Muscle of back (tissue), 11 donors: ENCODE results near the gene TBX3. TPM values are rescaled to one million over a fixed set of nuclear protein-coding genes. Genes with fewer than 3 reads are reported as not detected.

Source experiments
- DNase-seq, 3 donors: peaks; one replicate each; pipeline versions ENCODE4 v3.0.0 to v3.0.0-alpha.2; 2013
- polyA plus RNA-seq, 10 donors: library from polyadenylated mRNA; unstranded; fragments of 120-200 nt; gene quantifications; one replicate each; pipeline ENCODE4 v1.2.1, GENCODE V29; 2013; ENCODE audit not compliant: insufficient read length in 10 of 10

The TBX3 gene
- polyA plus RNA-seq, 10 donors, result 23.6 to 38.2 (median 33.2) TPM

DNA sequence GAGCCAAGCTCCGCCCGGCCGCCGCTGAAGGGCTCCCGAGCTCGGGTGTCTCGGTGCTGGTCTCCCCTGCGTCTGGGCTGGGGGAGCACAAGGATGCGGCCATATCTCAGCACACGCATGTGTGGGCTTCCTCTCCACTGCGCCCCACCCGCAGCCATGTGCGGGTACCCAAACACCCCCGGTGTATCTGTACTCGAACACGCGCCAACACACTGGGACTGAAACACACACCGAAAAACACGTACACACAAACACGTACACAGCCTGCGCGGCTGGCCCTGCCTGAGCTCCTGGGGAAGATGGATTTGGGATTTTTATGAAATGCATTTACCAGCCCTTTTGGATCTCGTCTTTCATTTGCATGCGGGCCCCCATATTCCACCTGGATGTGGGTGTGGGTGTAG is 897 bp upstream of the TBX3 start:
- no peak for DNase-seq

DNA sequence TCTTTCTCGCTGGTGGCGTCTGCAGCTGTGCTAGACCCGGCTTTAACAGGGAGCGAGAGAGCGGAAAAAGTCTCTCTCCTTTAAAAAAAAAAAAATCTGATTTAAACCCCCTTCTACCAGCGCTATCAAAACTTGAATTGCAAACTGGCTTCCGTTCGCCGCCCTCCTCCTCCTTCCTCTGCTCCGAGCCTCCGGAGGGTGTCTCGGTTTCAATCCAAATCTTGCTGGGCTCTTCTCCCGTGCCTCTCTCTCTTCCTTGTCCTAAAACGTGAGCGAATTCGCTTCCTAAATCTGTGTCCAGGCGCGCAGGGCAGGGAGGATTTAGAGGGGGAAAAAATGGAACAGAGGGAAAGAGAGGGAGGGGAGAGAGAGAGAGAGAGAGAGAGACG is 272 bp downstream of the TBX3 start:
- DNase-seq, result no peak

DNA sequence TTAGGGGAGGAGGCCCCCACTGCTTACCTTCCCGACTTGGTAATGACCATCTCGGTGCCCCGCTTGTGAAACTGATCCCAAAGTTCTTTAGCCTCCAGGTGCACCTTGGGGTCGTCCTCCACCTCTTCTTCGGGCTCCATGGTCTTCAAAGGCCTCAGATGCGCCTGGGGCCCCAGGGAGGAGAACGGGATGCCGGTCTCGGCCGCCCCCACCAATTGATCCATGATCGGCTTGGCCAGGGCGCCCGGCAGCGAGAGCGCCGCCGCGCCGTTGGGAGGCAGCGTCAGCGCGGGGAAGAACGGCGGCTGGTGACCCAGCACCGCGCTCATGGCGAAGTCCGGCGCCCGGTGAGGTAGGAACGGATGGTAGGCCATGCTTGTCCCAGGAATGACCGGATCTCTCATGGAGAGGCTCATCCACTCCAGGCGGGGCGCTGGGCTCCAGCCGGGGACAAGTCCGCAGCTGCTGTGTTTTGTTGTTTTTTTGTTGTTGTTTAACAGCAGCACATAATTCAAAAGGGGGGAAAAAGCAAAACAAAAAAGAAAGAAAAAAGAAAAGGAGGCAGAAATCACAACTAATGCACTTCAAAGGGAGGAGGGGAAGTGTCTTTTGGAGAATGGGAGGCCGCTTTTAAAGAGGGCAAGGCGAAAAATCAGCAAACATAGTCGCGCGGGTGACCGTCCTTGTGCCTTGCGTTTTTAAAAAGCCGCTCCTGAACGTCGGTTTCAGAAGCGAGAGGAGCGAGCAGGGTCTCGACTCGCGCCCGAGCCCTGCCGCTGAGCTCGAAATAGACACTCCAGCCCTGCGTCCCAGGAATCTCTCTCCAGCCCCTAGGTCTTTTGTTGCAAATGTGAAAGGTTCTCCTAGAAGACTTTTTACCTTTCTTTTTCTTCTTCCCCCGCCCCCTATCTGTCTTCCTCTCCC is 928 bp downstream of the TBX3 start:
- peak in 1 of 3 donors; percentile 68 for DNase-seq

DNA sequence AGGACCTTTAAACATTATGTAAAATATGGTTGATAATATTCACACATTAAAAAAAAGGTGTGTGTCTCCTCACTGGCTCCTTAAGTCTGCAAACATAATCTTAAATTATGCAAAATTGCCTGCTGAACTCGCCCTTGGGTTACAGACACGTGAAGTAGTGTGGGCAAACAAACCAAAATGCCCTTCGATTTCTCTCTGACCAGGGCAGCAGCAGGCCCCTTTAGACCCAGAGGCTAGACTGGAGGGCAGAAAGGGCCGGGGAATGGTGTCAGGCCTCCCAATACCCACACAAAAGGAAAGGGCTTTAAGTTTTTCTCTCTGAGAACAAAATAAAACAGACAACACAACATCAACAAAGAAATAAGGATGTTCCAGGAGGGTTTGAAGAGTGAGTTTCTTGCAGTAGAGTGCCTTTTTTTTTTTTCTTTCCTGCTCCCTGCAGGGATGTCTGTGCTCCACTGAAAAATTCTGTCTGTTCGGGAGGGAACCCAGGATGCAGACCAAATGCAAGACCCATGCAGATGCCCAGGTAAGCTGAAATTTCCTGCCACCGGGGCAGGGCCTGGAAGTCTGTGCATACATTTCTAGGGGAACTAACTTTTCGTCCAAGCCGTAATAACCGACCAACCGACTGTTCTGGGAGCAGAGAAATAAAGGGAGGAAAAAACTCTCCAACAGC is 1.7 kb downstream of the TBX3 start:
- DNase-seq, result peak in 1 of 3 donors; percentile 54

DNA sequence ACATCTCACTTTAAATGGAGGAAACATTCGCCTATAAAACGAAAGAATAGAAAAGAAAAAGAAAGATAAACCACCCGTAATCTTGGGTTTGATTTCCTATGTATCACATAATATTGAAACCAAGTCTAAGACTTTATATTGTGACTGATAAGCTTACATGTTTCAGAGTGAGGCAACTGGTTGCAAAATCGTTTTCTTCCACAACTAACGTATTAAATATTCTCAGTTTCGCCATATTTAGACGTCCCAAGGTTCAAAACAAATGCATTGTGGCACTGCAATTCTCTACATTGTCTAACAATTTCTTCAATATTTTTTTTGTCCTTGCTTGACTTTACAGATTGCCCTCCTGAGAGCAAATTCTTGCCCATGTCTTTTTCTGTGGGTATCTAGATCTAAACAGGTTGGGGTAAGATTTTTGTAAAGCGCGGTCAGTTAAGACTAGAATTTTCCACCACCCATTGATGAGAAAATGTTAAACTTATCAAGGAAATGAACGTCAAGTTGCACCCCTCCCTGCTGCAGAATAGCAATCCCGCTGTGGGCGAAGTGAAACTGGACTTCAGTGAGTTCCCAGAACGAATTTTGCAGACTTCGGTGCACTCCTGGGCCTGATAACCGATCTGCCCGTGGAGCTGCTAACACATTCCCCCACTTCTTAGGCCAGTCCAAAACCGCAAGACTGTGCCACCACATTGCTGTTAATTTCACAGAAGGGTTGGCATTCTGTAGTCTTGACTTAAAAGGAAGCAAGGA is 2.7 kb downstream of the TBX3 start:
- peak in 1 of 3 donors; percentile 82 for DNase-seq

DNA sequence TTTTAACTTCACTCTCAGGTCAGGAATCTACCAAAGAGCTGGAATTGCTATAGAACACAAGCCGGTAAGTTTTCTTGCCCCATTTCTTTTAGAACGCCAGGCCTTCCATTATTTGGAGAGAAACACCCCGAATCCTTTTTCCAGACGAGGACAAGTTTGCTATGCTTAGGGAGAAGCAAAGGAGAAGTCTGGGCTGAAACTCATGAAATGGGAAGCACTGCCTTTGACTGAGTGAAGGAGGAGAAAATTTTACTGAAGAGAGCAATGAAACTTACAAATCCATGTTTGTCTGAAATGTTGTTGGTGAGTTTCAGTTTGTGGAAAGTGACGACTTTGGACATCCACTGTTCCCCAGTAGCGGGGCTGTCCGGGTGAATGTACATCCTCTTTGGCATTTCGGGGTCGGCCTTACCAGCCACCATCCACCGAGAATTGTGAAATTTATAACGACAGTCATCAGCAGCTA is 3.3 kb downstream of the TBX3 start:
- DNase-seq, result peak in 1 of 3 donors; percentile 72

DNA sequence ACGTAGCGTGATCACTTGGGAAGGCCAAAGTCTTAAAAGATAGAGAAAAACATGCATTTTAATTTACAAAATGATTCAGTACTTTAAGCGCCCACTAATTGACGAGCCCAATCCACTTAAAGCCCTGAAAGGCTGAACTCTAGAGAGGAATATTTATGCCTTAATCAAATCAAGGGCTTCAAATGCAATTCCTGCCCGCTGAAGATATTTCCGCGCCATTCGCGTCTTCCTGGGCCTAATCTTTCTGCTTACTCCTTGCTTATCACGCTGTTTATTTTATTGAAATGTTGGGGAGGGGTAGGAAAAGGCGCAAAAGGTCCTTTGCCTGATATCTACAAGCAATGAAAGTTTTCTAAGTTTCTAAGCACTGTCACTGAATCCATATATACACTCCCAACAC is 4.0 kb downstream of the TBX3 start:
- DNase-seq, result peak in 1 of 3 donors; percentile 61

DNA sequence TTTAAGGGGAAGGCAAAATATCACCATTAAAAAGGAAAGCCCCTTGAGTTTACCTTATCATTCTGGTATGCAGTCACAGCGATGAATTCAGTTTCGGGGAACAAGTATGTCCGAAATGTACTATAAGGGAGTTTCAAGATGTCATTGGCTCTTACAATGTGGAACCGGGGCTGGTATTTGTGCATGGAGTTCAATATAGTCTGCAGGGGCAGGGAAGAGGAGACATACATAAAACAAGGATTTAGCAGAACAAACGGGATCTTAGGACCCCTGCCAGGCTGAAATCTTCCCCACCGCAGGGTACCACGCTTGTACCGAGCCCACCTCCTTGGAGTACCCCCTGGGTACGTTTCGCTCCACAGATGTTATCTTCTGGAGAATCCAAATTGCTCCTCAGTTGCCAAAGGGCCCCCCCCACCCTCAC is 4.5 kb downstream of the TBX3 start:
- no peak for DNase-seq

DNA sequence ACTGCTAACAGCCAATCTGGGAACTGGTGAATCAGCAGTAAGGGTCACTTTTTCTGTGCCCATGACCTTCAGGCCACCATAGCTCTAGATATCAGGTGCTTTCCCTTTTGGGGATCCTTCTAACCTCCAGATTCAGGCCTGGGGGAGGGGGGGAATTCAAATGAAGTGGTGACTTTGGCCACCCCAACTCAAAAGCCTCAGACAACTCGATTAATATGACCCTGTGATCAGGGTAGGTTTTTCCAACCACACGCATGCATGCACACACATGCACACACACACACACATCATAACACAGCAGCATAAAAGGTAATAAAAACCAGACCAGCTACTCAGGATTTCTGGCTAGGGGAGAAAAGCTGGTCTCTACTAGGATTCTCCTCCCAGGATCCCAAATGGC is 5.3 kb downstream of the TBX3 start:
- peak in 1 of 3 donors; percentile 40 for DNase-seq

DNA sequence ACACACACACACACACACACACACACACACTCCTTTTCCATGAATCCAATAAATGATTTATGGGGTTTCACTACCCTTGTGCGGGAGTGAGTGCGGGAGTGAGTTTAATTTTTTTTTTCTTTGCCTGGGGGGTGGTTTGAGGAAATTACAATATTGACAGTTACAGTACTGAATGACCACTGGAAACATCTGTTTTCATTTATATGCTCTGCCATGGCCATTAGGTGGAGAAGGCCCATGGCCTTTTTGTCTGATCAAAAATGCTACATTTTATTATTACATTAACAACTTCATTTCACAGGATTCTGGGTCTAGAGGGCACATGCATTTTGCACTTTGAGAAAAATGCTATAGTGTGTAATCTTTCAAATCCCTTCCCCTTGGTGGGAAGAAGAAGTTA is 5.9 kb downstream of the TBX3 start:
- peak in 1 of 3 donors; percentile 36 for DNase-seq

DNA sequence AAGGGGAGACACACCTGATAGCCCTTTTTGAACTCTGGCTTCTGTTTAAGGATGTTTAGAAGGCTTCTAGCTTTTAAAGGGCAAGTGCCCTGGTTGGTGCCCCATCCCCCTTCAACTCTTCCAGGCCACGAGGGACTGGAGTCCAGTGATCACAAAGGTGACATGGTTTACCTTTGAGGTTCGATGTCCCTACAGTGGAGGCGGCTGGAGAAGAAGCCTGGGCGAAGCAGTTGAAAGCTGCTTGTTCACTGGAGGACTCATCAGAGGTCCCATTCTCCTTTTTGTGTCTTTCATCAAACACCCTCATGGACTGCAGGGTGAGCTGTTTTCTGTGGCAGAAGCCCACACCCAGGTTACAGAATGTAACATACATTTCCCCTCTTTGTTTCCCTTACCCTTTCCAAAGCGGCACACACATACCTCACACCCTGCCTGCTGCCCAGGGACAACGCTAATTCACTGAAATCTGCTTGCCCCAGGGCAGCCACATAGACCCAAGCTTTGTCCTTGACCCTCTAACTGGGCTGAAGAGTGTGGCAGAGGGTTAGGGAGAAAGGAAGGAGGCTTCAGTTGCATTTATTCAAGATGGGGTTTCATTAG is 7.7 kb downstream of the TBX3 start:
- DNase-seq, result peak in 1 of 3 donors; percentile 52

DNA sequence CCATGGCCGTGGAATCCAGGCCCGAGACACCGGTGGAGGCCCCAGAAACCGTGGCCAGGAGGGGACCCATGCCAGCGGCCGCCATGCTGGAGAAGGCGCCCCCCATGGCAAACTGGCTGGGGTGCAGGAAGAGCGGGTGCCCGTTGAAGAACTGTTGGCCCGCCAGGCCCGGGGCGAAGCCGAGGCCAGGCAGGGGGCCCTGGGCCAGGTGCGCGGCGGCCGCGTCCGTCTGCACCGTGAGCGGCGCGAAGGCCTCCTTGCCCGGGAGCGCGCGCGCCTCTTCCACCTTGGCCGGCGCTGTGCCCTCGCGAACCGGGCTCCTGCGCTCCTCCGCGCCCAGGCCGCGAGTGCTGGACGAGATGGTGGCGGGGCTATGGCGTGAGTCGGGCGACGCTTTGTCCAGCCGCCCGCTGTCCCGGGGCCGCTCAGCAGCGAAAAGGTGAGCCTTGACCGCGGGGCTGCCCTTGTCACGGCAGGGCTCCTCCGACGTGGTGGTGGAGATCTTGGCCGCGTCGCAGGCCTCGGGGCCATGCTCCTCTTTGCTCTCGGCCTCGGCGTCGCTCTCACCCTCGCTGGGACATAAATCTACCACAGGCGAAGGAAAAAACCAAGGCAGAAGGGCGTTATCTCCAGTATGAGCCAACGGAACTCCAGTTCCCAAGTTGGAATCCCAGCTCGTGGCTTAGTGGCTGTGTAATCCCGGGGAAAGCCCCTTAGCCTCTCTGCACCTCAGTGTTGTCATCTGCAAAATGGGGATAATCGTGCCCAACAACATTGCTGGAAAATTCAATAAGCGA is 9.5 kb downstream of the TBX3 start:
- peak in 1 of 3 donors; percentile 66 for DNase-seq

DNA sequence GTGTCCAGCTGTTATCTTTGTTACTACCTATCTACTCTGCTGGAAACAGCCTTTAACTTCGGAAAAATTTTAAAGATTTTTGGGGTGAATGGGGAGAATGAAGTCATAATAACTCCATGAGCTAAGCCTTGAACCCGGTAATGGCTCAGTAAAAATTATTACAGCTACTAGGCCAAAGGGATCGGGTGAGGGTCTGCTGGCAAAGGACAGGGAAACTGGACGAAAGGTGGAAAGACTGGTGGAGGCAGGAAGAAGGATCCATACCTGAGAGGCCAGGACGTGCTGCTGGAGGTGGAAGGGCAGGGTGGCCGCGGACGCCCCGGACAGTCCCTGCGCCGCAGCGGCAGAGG is 10.1 kb downstream of the TBX3 start:
- peak in 1 of 3 donors; percentile 59 for DNase-seq

DNA sequence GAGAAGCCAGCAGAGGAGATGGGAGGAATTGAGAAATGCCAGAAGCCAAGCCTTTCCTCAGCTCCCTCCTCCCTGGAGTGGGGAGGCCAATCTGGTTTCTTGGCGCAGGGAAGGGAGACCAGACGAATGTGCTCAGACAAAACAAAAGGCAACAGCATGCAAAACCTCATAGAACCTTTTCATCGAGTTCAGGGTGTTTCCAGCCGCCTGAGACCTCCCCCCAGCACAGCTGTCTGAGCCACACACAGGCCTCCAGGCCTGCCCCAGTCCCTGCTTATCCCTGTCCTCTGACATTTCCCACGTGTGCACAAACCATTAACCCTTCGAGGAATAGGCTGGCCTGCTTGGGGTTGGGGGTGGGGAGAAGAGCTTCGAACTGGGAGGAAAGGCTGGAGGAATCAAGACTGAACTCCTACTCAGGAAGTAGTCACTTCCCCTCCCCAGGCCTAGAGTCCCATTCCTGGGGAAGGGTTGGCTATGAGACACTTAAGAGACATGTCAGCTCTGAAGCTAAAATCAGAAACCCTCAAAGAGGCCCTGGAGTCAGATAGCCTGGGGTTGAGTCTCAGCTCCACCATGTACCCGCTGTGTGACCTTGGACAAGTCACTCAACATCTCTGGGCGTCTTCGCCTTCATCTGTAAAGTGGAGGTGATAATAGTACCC is 10.7 kb downstream of the TBX3 start:
- DNase-seq, result peak in 1 of 3 donors; percentile 92

DNA sequence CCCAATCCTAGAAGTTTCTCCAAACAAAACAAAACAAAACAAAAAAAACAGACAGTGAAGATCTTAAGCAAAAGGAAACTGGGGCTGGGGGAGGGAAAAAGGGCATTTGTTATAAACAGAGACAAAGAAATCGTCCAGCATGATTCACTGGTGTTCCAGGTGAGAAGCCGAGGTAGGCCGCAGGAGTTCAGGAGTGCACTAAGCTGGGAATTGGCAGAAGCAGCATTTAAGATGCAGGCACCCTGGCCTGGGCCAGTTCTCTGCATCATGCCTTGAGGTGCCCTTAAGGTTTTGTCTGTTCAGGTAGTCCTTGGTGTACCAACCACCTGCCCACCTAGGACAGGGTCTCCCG is 11.2 kb downstream of the TBX3 start:
- no peak for DNase-seq

DNA sequence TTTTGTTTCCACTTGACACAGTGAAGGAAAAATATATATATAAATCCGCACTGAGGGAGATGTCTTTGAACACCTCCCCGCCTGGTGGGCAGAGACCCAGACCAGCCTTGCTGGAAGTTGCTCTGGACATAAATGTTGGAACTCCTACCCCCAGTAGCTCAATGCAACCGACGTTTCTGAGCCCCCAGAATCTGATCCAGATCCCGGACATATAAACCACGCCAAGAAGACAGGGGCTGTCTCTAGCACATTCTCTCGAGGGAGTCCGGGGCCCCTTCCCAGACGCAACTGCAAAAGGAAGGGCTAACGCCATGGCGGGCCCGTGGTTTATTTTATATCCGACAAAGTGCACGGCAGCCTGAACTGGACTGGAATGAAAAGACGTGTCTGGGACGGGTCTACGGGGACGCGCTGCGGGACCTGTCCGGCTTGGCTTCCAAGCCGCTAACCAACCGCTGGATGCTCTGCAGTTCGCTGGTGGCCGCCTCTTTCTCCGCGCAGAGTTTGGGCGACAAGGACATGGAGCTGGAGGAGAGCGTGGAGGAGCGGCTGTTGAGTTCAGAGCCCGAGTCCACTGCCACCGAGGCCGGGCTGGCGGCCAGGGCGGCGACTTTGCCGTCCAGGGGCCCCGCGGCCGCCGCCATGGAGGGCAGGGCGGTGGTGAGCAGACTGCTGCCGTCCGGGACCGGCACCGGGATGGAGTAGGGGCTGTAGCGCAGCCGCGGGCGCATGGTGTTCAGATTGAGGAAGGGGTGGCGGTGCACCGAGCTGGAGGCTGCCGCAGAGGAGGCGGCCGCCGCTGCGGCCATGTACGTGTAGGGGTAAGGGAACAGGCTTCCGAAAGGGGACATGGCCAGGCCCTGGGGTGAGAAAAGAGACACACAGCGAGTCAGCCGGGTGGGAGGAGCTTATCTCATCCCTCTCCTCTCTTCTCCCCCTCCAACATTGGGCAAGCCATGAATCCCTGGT is 12.2 kb downstream of the TBX3 start:
- DNase-seq, result peak in 1 of 3 donors; percentile 82

DNA sequence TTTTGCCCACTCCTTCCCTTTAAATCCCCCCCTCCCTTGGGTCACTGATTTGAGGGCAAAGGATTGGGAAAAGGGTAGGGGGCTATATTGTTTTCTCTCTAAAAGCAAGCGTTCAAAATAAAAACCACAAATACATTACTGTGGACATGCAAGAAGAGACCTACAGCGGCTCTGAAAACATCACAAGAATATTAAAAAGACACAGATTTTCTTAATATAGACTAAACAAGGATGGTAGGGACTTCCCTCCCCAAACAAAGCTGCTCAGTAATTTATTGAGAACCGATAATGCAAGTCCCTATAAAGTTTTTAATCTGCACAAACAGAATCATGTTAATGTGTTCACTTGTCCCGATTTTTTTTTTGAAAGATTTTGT is 12.9 kb downstream of the TBX3 start:
- DNase-seq, result peak in 1 of 3 donors; percentile 72

DNA sequence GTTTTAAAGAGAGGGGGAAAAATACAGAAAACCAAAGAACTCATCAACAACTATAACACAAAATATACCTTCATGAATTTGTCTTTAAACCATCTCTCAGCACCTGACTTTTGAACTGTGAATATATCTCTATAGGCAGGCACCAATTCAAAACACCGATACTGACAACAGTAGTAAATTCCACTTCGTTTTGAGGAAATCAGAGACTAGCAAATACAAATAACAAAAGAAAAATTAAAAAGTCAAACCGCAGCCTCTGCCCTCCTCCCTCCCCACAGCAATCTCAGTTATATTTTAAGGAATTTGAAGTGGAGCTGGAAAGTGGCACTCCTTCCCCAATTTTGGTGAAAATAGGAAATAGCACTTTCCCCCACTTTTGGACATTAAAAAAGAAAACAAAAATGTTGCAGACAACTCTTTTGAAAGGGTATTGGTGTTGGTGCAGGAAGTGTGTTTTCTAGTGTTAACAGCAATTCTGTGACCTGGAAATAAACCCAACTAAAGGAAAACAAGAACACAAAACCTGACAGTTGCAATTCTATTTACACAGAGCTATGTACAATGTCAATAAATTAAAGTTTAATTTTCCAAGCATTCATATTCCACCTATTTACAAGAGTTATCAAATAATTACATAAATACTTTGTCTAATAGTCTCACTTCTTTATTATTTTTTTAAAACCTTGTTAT is 13.5 kb downstream of the TBX3 start:
- peak in 1 of 3 donors; percentile 72 for DNase-seq
